Colonic mucosa (tissue), 4 donors: ENCODE measurements around the gene KCNJ14. TPM values are rescaled to one million over a fixed set of nuclear protein-coding genes. Genes with fewer than 3 reads are reported as not detected.
A peak's percentile ranks its signal among the peaks of the same experiment; 100 is the strongest.

Experiments
- DNase-seq: peaks from one replicate; pipeline ENCODE4 v3.0.0-alpha.2; 2020
- H3K27ac ChIP-seq: fragments of 200-600 bp; one replicate; pipeline ENCODE4 v1.8.0; 2021
- H3K27me3 ChIP-seq: fragments of 200-600 bp; one replicate; pipeline ENCODE4 v1.8.0; 2021
- H3K36me3 ChIP-seq: fragments of 200-600 bp; one replicate; pipeline ENCODE4 v1.8.0; 2021
- H3K4me1 ChIP-seq: fragments of 200-600 bp; one replicate; pipeline ENCODE4 v1.8.0; 2021; ENCODE audit warnings: mild to moderate bottlenecking
- H3K4me3 ChIP-seq: fragments of 200-600 bp; one replicate; pipeline ENCODE4 v1.8.0; 2021
- H3K9ac ChIP-seq, 2 donors: one replicate each; pipeline ENCODE4 v1.7.0; 2013; ENCODE audit warnings: control low read depth in 2 of 2, low read depth in 2 of 2, low read length in 2 of 2
- H3K9me3 ChIP-seq: fragments of 200-600 bp; one replicate; pipeline ENCODE4 v1.8.0; 2021
- intact Hi-C: fragments of 100-400 bp; cut with DNase I; formaldehyde crosslinking; loops from one replicate; pipeline ENCODE4 v1.14.1; 2022
- total RNA-seq, 2 donors: library from RNA; stranded (reverse); fragmentation: NEBNext Ultra II Directional in 1 of 2; extraction: Animal tissue kit (Norgen Biotek cat#: 25700) in 1 of 2; gene quantifications; one replicate each; pipeline ENCODE4 v1.2.1, GENCODE V29; 2021
- TF ChIP-seq, protein P1 (sequence below): fragments of 200-600 bp; IDR thresholded peaks from one replicate; pipeline ENCODE4 v1.8.0; 2022; ENCODE audit warnings: antibody characterized with exemption, mild to moderate bottlenecking
- donor health status: healthy.
- donor health status: DM: no; HTN: no; CAD: no.
- donor health status: DM: no; HTN: no; CAD: no.

The KCNJ14 gene
- total RNA-seq, 2 donors from 2014 or later, result 0.35 to 0.99 TPM

DNA sequence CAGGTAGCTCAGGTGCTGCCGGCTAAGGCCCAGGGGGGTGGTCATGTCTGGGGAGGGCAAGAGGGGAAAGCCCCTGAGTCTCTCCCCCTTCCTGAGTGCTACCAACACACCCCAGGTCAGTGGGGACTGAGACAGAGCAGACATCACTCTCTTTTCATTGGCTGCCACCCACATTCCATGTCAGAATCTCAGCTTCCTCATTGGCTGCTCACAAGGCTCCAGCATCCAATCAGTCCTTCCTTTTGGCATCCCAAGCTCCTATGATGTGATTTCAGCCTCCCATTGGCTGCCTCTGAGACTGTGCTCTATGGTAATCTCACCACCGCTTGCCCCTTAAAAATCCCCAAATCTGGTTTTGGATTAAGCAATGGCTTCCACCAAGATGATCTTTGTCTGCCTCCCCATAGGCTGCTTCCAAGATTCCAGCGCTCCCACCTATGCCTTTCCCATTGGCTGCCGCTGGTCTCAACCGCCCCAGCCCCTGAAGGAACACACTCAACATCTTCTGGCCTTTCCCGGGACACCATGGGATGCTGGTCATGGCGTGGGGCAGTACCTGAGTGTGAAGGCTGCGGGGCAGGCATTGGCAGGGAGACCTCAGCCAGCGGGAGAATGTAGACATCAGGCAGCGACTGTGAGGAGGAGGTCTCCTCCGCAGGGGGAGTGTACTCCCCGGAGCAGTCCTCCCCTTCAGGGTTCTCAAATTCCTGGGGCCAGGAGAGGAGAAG is 54.3 kb downstream of the KCNJ14 start:
- Histone ChIP-seq H3K27ac (no peak overlapping the region), H3K27me3 (peaks cover 28% of the 10 kb centered on the region), H3K36me3 (no peaks in the 10 kb centered on the region), H3K4me3 (no peak overlapping the region), H3K4me1 (peaks cover 6% of the 10 kb centered on the region), H3K9ac (no peak overlapping the region), H3K9me3 (no peaks in the 10 kb centered on the region)
- intact Hi-C loops, result no loop called here
- no peak for DNase-seq
- TF ChIP-seq, protein P1, sequence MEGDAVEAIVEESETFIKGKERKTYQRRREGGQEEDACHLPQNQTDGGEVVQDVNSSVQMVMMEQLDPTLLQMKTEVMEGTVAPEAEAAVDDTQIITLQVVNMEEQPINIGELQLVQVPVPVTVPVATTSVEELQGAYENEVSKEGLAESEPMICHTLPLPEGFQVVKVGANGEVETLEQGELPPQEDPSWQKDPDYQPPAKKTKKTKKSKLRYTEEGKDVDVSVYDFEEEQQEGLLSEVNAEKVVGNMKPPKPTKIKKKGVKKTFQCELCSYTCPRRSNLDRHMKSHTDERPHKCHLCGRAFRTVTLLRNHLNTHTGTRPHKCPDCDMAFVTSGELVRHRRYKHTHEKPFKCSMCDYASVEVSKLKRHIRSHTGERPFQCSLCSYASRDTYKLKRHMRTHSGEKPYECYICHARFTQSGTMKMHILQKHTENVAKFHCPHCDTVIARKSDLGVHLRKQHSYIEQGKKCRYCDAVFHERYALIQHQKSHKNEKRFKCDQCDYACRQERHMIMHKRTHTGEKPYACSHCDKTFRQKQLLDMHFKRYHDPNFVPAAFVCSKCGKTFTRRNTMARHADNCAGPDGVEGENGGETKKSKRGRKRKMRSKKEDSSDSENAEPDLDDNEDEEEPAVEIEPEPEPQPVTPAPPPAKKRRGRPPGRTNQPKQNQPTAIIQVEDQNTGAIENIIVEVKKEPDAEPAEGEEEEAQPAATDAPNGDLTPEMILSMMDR, result no peak

DNA sequence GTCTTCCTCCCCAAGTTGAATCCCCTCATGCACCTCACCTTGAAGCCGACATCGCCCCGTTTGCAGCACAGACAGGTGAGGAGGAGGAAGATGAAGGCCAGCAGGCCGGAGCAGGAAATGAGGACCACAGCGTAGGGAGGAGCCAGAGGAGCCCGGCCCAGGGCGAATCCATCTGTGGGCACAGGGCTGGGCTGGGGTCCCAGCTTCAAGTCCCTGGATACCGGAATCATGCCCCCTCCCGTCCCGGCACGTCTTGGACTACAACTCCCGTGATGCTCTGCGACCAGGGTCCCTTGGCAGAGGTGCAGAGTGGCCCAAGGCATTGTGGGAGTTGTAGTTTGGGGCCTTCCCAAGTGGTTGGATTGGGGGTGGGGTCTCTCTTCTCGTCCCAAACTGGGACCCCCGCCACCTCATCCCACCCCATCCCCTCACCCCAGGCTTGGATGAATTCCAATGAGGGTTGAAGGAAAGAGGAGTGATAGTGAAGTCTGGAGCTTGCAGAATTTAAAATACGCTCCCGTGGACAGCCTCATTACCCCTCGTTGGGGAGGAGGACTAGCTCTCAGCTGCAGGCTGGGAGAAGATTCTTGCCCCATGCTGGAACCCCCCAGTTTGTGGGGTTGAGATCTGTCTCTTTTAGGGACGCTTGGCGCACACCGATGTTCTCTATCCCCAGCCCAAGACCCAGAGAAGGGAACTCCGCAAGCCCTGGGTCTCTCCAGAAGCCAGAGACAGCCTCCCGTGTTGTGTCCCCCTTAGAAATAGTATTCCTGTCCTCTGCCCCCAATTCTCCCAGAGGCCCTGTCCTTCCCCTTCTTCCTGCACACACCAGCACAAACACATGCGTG is 55.3 kb downstream of the KCNJ14 start:
- H3K4me3 ChIP-seq, result no peak overlapping the region
- no peaks in the 10 kb centered on the region for H3K36me3 ChIP-seq
- DNase-seq, result peak; percentile 74
- H3K27ac ChIP-seq, result no peak overlapping the region
- TF ChIP-seq, protein P1, result no peak
- H3K4me1 ChIP-seq, result peaks cover 6% of the 10 kb centered on the region
- intact Hi-C loops, result no loop called here
- H3K27me3 ChIP-seq, result peaks cover 28% of the 10 kb centered on the region
- H3K9ac ChIP-seq, result no peak overlapping the region
- no peaks in the 10 kb centered on the region for H3K9me3 ChIP-seq

DNA sequence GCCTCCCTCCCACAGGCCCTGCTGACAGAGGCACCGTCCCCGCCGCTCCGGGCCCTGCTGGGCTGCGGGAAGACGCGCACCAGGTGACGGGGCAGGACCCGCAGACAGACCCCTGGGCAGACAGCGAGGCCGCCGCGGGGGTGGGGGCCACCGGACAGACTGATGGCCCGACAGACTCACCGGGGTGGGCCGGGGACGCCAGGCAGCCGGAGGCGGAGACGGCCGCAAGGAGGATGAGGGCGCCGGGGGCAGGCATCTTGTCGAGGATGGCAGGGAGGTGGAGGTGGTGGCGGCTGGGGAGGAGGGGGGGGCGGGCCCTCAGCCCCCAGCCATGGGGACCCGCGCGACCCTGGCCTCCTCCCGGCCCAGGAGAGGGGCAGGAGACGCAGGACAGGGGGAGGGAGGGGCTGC is 56.0 kb downstream of the KCNJ14 start:
- Histone ChIP-seq H3K27me3 (peaks cover 28% of the 10 kb centered on the region), H3K4me3 (no peak overlapping the region), H3K9ac (no peak overlapping the region), H3K4me1 (peaks cover 6% of the 10 kb centered on the region), H3K36me3 (no peaks in the 10 kb centered on the region), H3K9me3 (no peaks in the 10 kb centered on the region), H3K27ac (no peak overlapping the region)
- DNase-seq, result no peak
- TF ChIP-seq, protein P1, result no peak
- intact Hi-C loops, result no loop called here

DNA sequence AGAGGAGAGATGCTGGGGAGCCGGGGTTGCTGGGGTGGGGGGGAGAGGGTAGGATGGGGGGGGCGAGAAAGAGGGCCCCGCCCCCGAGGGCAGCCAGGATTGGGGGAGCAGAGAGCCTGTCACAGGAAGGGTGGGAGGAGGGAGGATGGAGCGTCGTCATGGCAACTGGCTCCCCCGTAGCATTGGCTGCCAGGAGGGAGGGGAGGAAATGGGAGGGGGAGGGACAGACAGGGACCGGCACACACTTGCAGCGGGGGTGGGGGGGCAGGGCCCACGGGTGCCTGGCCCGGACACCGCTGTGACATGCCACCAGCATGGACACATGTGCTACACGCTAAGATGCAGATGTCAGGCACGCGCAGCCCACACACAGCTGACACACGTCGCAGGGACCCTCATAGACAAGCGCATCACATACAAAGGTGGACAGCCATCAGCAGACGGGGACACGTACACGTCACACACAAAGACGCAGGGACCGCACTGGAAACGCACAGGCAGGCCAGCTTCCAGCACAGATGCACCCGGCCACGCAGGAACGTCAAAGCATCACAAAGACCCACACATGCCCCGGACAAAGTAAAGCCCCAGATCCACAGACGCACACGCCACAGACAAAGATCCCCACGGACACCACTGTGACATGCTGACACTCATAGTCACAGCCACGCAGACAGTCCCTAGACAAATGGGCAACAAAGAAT is 56.6 kb downstream of the KCNJ14 start, which contains the start of gene LMTK3:
TSS of gene LMTK3 (minus strand) at position 36 of the 704 bp plus-strand sequence. CDS start 259 bp downstream, outside the sequence.
- TF ChIP-seq, protein P1, result no peak
- Histone ChIP-seq H3K36me3 (no peaks in the 10 kb centered on the region), H3K9ac (no peak within 1 kb of the TSS), H3K27ac (no peak within 1 kb of the TSS), H3K27me3 (peaks cover 28% of the 10 kb centered on the region), H3K4me3 (no peak within 1 kb of the TSS), H3K9me3 (no peaks in the 10 kb centered on the region), H3K4me1 (peaks cover 6% of the 10 kb centered on the region)
- intact Hi-C loops, result no loop called here
- no peak for DNase-seq
